Measurements from ENCODE around the gene CAMK2D.

DNA sequence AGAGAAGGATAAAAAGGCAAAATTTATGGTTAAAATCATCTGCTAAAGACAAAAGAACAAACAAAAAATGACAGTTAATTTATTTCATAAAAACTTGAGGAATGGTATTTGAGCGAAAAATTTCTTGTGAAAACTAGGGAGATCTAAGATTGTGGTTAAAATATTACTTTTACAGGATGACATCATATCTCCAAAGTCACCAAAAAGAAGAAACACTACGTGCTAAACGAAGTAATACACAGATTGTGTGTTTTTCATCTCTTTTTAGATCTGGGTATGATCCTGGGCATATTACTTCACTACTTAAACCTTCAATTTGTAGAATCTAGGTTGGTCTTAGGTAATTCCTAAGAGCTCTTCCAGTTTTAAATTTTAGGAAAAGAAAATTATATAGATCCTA, 107.7 kb downstream of the CAMK2D start:
- TF ChIP-seq POLR2AphosphoS5 (IDR thresholded peaks at IDR 0.05; ENCODE audit: low read depth, low read length) (no peak), SIN3A (IDR thresholded peaks at IDR 0.05; ENCODE audit: borderline replicate concordance, insufficient read depth, low read length) (no peak), FOXP2 (optimal IDR thresholded peaks at IDR 0.05; ENCODE audit: borderline replicate concordance, extremely low read depth, extremely low read length, insufficient read depth) (no peak), TAF1 (IDR thresholded peaks at IDR 0.05; ENCODE audit: borderline replicate concordance, insufficient read depth, low read length) (no peak)
- TF ChIP-seq, protein P1, sequence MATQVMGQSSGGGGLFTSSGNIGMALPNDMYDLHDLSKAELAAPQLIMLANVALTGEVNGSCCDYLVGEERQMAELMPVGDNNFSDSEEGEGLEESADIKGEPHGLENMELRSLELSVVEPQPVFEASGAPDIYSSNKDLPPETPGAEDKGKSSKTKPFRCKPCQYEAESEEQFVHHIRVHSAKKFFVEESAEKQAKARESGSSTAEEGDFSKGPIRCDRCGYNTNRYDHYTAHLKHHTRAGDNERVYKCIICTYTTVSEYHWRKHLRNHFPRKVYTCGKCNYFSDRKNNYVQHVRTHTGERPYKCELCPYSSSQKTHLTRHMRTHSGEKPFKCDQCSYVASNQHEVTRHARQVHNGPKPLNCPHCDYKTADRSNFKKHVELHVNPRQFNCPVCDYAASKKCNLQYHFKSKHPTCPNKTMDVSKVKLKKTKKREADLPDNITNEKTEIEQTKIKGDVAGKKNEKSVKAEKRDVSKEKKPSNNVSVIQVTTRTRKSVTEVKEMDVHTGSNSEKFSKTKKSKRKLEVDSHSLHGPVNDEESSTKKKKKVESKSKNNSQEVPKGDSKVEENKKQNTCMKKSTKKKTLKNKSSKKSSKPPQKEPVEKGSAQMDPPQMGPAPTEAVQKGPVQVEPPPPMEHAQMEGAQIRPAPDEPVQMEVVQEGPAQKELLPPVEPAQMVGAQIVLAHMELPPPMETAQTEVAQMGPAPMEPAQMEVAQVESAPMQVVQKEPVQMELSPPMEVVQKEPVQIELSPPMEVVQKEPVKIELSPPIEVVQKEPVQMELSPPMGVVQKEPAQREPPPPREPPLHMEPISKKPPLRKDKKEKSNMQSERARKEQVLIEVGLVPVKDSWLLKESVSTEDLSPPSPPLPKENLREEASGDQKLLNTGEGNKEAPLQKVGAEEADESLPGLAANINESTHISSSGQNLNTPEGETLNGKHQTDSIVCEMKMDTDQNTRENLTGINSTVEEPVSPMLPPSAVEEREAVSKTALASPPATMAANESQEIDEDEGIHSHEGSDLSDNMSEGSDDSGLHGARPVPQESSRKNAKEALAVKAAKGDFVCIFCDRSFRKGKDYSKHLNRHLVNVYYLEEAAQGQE (IDR thresholded peaks at IDR 0.05; ENCODE audit: insufficient read depth in 1 of 2, low read depth in 2 of 2, low read length in 2 of 2) = no peak

All from PFSK-1 (cell line).